NB4 (cell line): ENCODE measurements around the gene RWDD3.

Source experiments
- DNase-seq: peaks from one replicate; pipeline ENCODE4 v3.0.0; 2010; ENCODE audit warnings: low read depth
- H3K4me3 ChIP-seq: one replicate; pipeline ENCODE4 v1.5.1; 2011; ENCODE audit warnings: mild to moderate bottlenecking, low read depth, low read length, moderate library complexity
- CTCF ChIP-seq: IDR thresholded peaks from one replicate; pipeline ENCODE4 v1.5.1; 2012; ENCODE audit warnings: low read depth, low read length
- MYC ChIP-seq: IDR thresholded peaks from 2 replicates; pipeline ENCODE4 v1.6.1; 2011; ENCODE audit warnings: low read depth, low read length
- POLR2A ChIP-seq: IDR thresholded peaks from 2 replicates; pipeline ENCODE4 v1.6.1; 2011; ENCODE audit warnings: mild to moderate bottlenecking; ENCODE audit not compliant: insufficient read length; ENCODE audit errors: extremely low read depth
- TF ChIP-seq, protein P1 (sequence below): IDR thresholded peaks from 2 replicates; pipeline ENCODE4 v1.6.1; 2011; ENCODE audit warnings: low read depth, low read length

RWDD3 gene

DNA sequence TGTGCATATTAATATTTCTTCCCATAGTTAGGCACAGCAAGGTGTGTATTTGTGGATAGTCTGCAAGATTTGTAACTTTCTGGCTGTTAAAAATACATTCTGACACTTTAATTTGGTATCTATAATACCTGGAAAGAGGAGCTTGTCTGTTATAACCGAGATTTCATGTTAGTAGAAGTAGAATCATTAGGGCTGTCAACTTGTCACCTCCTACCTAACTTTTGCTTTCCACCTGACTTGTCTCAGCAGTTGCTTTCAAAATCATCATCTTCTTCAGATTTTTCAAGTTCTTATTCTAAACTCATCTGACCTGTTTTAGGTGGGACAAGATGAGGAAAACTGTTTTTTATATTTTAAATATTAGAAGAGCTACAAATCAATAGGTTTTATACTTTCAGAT is 11.0 kb downstream of the RWDD3 start:
- no peak for DNase-seq
- no peak overlapping the region for H3K4me3 ChIP-seq
- no peak for TF ChIP-seq POLR2A
- TF ChIP-seq, protein P1, sequence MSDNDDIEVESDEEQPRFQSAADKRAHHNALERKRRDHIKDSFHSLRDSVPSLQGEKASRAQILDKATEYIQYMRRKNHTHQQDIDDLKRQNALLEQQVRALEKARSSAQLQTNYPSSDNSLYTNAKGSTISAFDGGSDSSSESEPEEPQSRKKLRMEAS = no peak
- TF ChIP-seq MYC = no peak
- TF ChIP-seq CTCF = no peak

DNA sequence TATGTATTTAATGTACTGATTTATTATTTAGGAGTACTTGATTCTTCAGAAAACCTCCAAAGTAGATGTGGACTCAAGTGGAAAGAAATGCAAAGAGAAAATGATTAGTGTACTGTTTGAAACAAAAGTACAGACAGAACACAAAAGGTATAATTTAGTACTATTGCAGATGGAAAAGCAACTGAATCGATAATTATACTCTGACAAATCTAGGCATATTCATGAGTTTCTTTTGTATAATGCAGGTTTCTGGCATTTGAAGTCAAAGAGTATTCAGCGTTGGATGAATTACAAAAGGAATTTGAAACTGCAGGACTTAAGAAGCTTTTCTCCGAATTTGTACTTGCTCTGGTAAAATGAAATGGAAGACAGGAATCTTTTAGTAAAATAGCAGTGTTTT is 12.5 kb downstream of the RWDD3 start:
- no peak overlapping the region for H3K4me3 ChIP-seq
- DNase-seq = no peak
- no peak for TF ChIP-seq CTCF
- TF ChIP-seq MYC = no peak
- no peak for TF ChIP-seq POLR2A
- TF ChIP-seq, protein P1 = no peak

DNA sequence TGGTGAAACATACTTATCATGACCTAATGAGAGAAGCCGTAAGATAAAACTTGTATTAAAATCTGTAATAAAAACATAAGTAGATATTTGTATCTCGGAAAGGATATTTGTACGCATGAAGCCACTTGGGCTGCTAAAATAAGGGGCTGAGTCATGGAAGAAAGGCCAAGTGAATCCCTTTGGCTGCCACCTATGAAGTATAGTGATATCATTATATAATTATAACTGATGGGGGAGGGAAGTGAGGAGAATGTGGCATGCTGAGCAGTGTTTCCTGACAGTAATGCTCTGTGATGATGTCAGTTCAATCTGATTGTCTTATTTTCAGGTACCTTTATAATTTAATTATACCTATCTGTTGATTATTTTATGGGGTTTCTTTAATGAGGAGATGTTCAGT is 13.6 kb downstream of the RWDD3 start:
- TF ChIP-seq MYC (no peak), CTCF (no peak), POLR2A (no peak)
- TF ChIP-seq, protein P1 = no peak
- no peak overlapping the region for H3K4me3 ChIP-seq
- DNase-seq = no peak

GRCh38 chr1:95249916-95250315 is 15.9 kb downstream of the RWDD3 start:
- TF ChIP-seq, protein P1 = no peak
- TF ChIP-seq MYC (no peak), CTCF (no peak), POLR2A (no peak)
- DNase-seq = no peak
- no peak overlapping the region for H3K4me3 ChIP-seq

- no peak overlapping the region for H3K4me3 ChIP-seq
- TF ChIP-seq CTCF (no peak), POLR2A (no peak), MYC (no peak)
- TF ChIP-seq, protein P1 = no peak
- peak; percentile 11 for DNase-seq
These were observed 18.4 kb downstream of the RWDD3 start for GRCh38 chr1:95252422-95252821.

GRCh38 chr1:95254959-95255358 is 20.9 kb downstream of the RWDD3 start:
- no peak overlapping the region for H3K4me3 ChIP-seq
- TF ChIP-seq POLR2A = no peak
- TF ChIP-seq, protein P1 = no peak
- TF ChIP-seq MYC = no peak
- no peak for TF ChIP-seq CTCF
- DNase-seq = no peak
